ENCODE results near the gene HMGCL. TPM values are rescaled to one million over a fixed set of nuclear protein-coding genes. Genes with fewer than 3 reads are reported as not detected.
"Not testable (repeated sequence)": the region's sequence is repeated elsewhere in the genome, so short reads cannot be mapped to it uniquely, and the experiment has no call there.

Gene HMGCL
- total and polyA plus RNA-seq, 2 of the 13 experiments (the other 11 are each of a cell fraction or from before 2014, with no cell fraction given), result 21.3 to 41.4 TPM

- ChIA-PET CTCF (ENCODE audit: low intra/inter-chr PET ratio, low total read pairs) (no interaction called here), POLR2A (no interaction called here)
- no peak for DNase-seq (ENCODE audit: low spot score)
- no peak for ATAC-seq
- no peak overlapping the region for H3K4me2 ChIP-seq (ENCODE audit: low read depth, low read length)
- no peaks in the 10 kb centered on the region for H3K9me3 ChIP-seq (ENCODE audit: low read length)
- peaks cover 31% of the 10 kb centered on the region for H3K4me1 ChIP-seq (ENCODE audit: insufficient read depth, low read length)
- peaks cover 14% of the 10 kb centered on the region for H3K79me2 ChIP-seq (ENCODE audit: insufficient read depth, low read length)
- in situ Hi-C loops (cut with HindIII; ENCODE audit: extremely low pct_ligation_motif_present, low pct_unique_long_range_greater_than_20kb) (no loop called here), intact Hi-C loops (cut with micrococcal nuclease; ENCODE audit: unreplicated experiment) (no loop called here)
- no peak for FAIRE-seq
- no peak for TF ChIP-seq JUN (CRISPR knock-in tag; IDR thresholded peaks at IDR 0.05)
- no peak for TF ChIP-seq BORCS8-MEF2B (CRISPR knock-in tag; IDR thresholded peaks at IDR 0.05)
- TF ChIP-seq SRSF4 (IDR thresholded peaks at IDR 0.05; ENCODE audit: low read depth, low read length, poor library complexity, severe bottlenecking), result no peak
- TF ChIP-seq MEF2D (CRISPR knock-in tag; IDR thresholded peaks at IDR 0.05), result no peak
- TF ChIP-seq GLMP (CRISPR knock-in tag; IDR thresholded peaks at IDR 0.05; ENCODE audit: borderline replicate concordance), result no peak
- TF ChIP-seq, protein P1, sequence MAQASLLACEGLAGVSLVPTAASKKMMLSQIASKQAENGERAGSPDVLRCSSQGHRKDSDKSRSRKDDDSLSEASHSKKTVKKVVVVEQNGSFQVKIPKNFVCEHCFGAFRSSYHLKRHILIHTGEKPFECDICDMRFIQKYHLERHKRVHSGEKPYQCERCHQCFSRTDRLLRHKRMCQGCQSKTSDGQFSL (CRISPR knock-in tag; IDR thresholded peaks at IDR 0.05), result no peak
- no peak for TF ChIP-seq ZNF17 (CRISPR knock-in tag; IDR thresholded peaks at IDR 0.05)
- TF ChIP-seq, protein P2, sequence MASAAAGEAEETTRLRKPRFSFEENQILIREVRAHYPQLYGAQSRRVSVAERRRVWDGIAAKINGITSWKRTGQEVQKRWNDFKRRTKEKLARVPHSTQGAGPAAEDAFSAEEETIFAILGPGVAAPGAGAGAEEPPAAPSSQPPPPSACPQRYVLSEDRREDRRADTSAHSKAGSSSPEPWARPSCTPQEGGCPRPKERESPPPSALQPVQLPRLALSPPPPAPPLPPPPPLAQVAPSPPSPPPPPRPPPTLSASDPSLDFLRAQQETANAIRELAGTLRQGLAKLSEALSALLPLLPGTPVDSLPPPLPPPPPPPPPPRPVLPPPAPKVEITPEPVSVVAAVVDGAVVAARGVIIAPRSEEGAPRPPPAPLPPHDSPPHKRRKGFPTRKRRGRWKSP (CRISPR knock-in tag; IDR thresholded peaks at IDR 0.05), result no peak
- TF ChIP-seq ZNF660 (CRISPR knock-in tag; IDR thresholded peaks at IDR 0.05; ENCODE audit: borderline replicate concordance, low read depth), result no peak
- TF ChIP-seq FUBP1 (CRISPR knock-in tag; IDR thresholded peaks at IDR 0.05; ENCODE audit: borderline replicate concordance), result no peak
- no peak for TF ChIP-seq SP4 (CRISPR knock-in tag; IDR thresholded peaks at IDR 0.05)
- TF ChIP-seq YY1 (IDR thresholded peaks at IDR 0.05; ENCODE audit: insufficient read depth, insufficient replicate concordance, low read depth, low read length), result no peak
- H3K4me3 ChIP-seq (replicated peaks in 1 of 3; ENCODE audit: insufficient read depth in 1 of 3, low read depth in 2 of 3, low read length in 3 of 3), result no peak overlapping the region
- WGBS (ENCODE audit: low lambda C conversion rate), result 57% methylated on average over 1 of the region's 1 CpG
- no peaks in the 10 kb centered on the region for H4K20me1 ChIP-seq (ENCODE audit: insufficient read depth, low read length)
- no TSS peak for BruUV-seq (replicated peaks)
- H3K36me3 ChIP-seq (replicated peaks in 1 of 2; ENCODE audit: control insufficient read depth in 1 of 2, insufficient read depth in 2 of 2, low read length in 2 of 2), result no peaks in the 10 kb centered on the region
- H3K9ac ChIP-seq (ENCODE audit: insufficient read depth, low read depth, low read length), result no peak overlapping the region
- H2AFZ ChIP-seq (ENCODE audit: low read length), result no peak overlapping the region
- no peak overlapping the region for H3K27ac ChIP-seq (ENCODE audit: extremely low read length, insufficient read depth, low read length)
- H3K27me3 ChIP-seq (ENCODE audit: control insufficient read depth in 1 of 2, insufficient read depth in 2 of 2, low read length in 2 of 2), result no peaks in the 10 kb centered on the region; a peak in 1 of 5 replicates
Measured at GRCh38 chr1:23827717-23828116, 2.5 kb upstream of the HMGCL start.

- H3K27me3 ChIP-seq (ENCODE audit: control insufficient read depth in 1 of 2, insufficient read depth in 2 of 2, low read length in 2 of 2); H3K4me3 ChIP-seq (replicated peaks in 1 of 3; ENCODE audit: insufficient read depth in 1 of 3, low read depth in 2 of 3, low read length in 3 of 3); in situ Hi-C loops (cut with HindIII; ENCODE audit: extremely low pct_ligation_motif_present, low pct_unique_long_range_greater_than_20kb); H4K20me1 ChIP-seq (ENCODE audit: insufficient read depth, low read length); ATAC-seq; CTCF ChIA-PET (ENCODE audit: low intra/inter-chr PET ratio, low total read pairs); H3K36me3 ChIP-seq (replicated peaks in 1 of 2; ENCODE audit: control insufficient read depth in 1 of 2, insufficient read depth in 2 of 2, low read length in 2 of 2); DNase-seq (ENCODE audit: low spot score); FAIRE-seq; H3K27ac ChIP-seq (ENCODE audit: extremely low read length, insufficient read depth, low read length); BruUV-seq (replicated peaks); H3K9me3 ChIP-seq (ENCODE audit: low read length); H3K9ac ChIP-seq (ENCODE audit: insufficient read depth, low read depth, low read length); intact Hi-C loops (cut with micrococcal nuclease; ENCODE audit: unreplicated experiment); H2AFZ ChIP-seq (ENCODE audit: low read length); H3K4me2 ChIP-seq (ENCODE audit: low read depth, low read length): not testable (repeated sequence)
- 74% methylated on average over 13 of the region's 13 CpGs for WGBS (ENCODE audit: low lambda C conversion rate)
- peaks cover 31% of the 10 kb centered on the region for H3K4me1 ChIP-seq (ENCODE audit: insufficient read depth, low read length)
- peaks cover 14% of the 10 kb centered on the region for H3K79me2 ChIP-seq (ENCODE audit: insufficient read depth, low read length)
- POLR2A ChIA-PET, result interaction anchor here (1.9 to 3.0 kb wide), 2 partner anchors 26 to 122 kb away, joined by 4 to 52 read pairs; partner anchors contain the start of gene GALE
Measured at GRCh38 chr1:23826590-23826989, 1.4 kb upstream of the HMGCL start.
